Fibroblast of pulmonary artery (primary cell): ENCODE results near the gene AZU1.

Experiments used
- DNase-seq: peaks from one replicate; pipeline ENCODE4 v3.0.0-alpha.2; 2010; ENCODE audit warnings: low read depth
- H3K4me3 ChIP-seq: replicated peaks from 2 replicates; pipeline ENCODE4 v1.5.1; 2011; ENCODE audit warnings: low read depth, mild to moderate bottlenecking, control low read depth, low read length, moderate library complexity
- TF ChIP-seq, protein P1 (sequence below): IDR thresholded peaks from 2 replicates; pipeline ENCODE4 v1.5.1; 2011; ENCODE audit warnings: mild to moderate bottlenecking, control low read depth, low read length, inconsistent platforms; ENCODE audit errors: missing control alignments

AZU1 gene

DNA sequence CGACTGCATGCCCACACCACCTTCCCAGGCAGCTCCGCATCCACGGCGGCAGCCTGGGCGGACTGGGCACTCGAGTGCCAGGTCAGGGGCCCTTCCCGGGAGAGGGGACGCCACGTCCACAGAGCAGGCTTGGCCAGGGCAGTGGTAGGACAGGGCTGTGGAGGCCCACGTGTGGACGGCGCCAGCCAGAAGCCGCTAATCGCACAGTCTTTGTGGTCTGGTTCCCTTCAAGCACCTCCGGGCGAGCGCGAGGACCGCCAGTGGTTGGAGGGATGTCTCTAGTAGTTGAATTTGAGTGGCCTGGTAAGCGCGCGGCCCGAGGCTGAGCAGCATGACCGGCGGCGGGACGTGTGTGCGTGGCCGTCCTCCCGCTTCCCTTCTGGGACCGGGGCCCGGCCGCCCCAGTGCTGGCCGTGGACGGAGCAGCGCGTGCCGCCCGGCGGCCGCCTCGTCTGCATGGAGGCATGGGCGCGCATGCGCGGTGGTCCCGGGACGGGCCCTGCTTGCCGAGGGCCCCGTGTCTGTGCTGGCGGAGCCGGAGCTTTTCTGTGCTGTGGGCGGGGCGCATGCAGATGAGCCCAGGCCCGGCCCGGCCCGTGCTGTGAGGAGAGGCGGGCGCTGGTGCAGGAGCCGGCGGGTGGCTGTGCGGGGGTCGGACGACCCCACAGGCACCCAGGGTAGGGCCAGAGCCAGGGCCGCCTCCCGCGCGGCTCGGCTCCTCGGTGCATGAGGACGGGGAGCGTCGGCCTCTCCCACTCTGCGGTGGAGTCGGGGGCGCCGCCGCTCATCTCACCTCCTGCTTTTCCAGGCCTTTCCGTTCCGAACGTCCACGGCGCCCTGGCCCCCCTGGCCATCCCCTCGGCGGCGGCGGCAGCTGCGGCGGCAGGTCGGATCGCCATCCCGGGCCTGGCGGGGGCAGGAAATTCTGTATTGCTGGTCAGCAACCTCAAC is 21.8 kb upstream of the AZU1 start:
- no peak overlapping the region for H3K4me3 ChIP-seq
- TF ChIP-seq, protein P1, sequence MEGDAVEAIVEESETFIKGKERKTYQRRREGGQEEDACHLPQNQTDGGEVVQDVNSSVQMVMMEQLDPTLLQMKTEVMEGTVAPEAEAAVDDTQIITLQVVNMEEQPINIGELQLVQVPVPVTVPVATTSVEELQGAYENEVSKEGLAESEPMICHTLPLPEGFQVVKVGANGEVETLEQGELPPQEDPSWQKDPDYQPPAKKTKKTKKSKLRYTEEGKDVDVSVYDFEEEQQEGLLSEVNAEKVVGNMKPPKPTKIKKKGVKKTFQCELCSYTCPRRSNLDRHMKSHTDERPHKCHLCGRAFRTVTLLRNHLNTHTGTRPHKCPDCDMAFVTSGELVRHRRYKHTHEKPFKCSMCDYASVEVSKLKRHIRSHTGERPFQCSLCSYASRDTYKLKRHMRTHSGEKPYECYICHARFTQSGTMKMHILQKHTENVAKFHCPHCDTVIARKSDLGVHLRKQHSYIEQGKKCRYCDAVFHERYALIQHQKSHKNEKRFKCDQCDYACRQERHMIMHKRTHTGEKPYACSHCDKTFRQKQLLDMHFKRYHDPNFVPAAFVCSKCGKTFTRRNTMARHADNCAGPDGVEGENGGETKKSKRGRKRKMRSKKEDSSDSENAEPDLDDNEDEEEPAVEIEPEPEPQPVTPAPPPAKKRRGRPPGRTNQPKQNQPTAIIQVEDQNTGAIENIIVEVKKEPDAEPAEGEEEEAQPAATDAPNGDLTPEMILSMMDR = no peak

DNA sequence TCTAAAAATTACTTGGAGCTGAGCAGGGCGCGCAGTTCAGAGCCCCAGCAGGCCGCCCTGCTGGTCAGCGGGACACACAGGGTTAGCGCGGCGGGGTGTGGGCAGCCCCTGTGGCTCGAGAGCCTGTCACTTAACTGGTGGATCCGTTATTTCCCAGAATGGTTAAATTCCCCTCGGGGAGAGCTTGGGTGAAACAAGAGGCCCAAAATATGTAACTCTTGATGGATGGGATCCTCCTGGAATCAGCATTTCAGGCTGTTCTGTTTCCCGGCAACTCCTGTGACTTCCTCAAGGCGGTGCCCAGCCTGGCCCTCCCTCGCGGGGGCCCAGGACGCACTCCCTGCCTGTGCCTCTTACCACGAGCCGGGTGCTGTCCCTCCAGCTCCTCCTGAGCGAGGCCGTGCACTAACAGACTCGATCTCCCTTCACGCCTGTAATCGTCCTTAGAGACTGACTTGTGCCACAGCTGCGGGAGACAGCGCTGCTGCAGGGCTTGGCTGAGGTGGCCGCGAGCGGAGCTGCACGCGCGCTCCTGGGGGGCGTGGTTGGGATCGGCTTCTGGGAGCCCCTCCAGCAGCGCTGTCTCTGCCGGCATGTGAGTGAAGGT is 20.7 kb upstream of the AZU1 start:
- DNase-seq = no peak
- TF ChIP-seq, protein P1 = no peak
- no peak overlapping the region for H3K4me3 ChIP-seq

More for the DNA sequence above, 21.8 kb upstream of the AZU1 start:
- DNase-seq = no peak

DNA sequence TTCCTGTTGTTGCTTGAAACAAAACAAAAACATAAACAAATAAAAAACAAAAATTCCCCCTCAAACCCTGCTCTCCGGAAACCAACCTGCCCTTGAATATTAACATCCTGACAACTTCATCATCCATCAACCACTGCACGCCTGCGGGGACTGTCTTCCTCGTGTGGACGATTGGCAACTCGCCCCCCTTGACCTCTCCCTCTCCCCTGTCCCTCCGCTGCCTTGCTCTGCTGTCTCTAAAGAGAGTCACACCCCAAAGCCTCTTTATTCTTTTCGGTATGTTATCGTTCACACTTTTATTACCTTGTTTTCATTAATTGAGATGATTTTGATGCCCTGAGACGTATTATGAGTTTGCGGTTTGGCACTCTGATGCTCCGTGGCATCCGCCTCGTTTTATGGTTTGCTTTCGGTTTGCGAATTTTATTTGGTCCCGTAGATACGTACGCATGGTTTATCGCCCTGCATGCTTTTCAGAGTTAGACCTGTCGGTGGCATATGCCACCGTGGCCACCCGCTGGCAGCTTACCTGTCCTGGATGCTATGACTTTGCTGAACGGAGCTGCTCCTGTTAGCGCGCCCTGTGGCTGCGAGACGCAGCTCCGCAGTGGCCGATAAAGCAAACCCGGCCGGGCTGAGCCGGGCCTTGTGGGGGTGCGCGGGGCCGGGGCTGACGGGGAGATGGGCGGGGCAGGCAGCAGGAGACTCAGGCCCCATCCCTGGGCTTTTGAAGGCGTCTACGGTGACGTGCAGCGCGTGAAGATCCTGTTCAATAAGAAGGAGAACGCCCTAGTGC is 19.8 kb upstream of the AZU1 start:
- TF ChIP-seq, protein P1 = no peak
- no peak overlapping the region for H3K4me3 ChIP-seq
- DNase-seq = no peak

DNA sequence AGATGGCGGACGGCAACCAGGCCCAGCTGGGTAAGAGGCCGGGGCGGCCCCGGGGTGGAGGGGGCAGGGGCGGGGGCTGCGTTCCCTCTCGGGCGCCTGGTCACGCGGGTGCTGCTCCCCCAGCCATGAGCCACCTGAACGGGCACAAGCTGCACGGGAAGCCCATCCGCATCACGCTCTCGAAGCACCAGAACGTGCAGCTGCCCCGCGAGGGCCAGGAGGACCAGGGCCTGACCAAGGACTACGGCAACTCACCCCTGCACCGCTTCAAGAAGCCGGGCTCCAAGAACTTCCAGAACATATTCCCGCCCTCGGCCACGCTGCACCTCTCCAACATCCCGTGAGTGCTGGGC is 19.2 kb upstream of the AZU1 start:
- TF ChIP-seq, protein P1 = no peak
- no peak overlapping the region for H3K4me3 ChIP-seq
- DNase-seq = no peak

DNA sequence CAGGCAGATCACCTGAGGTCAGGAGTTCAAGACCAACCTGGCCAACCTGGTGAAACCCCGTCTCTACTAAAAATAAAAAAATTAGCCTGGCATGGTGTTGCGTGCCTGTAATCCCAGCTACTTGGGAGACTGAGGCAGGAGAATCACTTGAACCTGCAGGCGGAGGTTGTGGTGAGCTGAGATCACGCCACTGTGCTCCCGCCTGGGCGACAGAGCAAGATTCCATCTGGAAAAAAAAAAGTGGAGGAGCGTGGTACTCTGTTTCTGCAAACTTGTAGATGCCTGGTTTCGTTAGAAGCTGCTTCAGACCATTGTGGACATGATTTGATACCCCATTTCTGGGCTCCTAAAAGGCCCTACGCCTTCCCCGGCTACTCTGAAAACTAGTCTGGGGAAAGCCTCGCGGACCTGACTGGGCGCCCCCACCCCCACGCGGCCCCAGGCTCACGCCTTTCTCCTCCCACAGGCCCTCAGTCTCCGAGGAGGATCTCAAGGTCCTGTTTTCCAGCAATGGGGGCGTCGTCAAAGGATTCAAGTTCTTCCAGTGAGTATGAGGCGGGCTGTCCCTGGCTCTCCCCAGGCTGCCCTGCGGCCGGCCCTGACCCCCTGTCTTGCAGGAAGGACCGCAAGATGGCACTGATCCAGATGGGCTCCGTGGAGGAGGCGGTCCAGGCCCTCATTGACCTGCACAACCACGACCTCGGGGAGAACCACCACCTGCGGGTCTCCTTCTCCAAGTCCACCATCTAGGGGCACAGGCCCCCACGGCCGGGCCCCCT is 17.4 kb upstream of the AZU1 start:
- TF ChIP-seq, protein P1 = no peak
- H3K4me3 ChIP-seq = no peak overlapping the region
- DNase-seq = no peak

DNA sequence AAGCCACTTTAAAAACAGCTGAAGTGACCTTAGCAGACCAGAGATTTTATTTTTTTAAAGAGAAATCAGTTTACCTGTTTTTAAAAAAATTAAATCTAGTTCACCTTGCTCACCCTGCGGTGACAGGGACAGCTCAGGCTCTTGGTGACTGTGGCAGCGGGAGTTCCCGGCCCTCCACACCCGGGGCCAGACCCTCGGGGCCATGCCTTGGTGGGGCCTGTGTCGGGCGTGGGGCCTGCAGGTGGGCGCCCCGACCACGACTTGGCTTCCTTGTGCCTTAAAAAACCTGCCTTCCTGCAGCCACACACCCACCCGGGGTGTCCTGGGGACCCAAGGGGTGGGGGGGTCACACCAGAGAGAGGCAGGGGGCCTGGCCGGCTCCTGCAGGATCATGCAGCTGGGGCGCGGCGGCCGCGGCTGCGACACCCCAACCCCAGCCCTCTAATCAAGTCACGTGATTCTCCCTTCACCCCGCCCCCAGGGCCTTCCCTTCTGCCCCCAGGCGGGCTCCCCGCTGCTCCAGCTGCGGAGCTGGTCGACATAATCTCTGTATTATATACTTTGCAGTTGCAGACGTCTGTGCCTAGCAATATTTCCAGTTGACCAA is 16.7 kb upstream of the AZU1 start:
- H3K4me3 ChIP-seq = no peak overlapping the region
- TF ChIP-seq, protein P1 = no peak
- DNase-seq = no peak
